Activated CD8-positive, alpha-beta memory T cell treated with anti-CD3 and anti-CD28 coated beads, Interleukin-2, amount 10 ng/mL, durations not matched to agents 7 days and 5 days (primary cell): ENCODE results near the gene NPAS1. TPM values are rescaled to one million over a fixed set of nuclear protein-coding genes. Genes with fewer than 3 reads are reported as not detected.

Experiments used
- ATAC-seq: fragments of 150-1000 bp; cut with Tn5 transposase; one replicate; pipeline ENCODE4 v1.10.0; 2021; ENCODE audit warnings: moderate library complexity
- CTCF ChIA-PET: fragments of 350-600 bp; sonication (Branson Sonifier 250); formaldehyde crosslinking; loops from one replicate; lab custom pipeline; 2021; ENCODE audit warnings: antibody characterized with exemption; lab: Charles Lee
- DNase-seq: peaks from one replicate; pipeline ENCODE4 v3.0.0-alpha.2; 2020
- H3K27ac Mint-ChIP-seq: one replicate; pipeline ENCODE4 v1.8.0; 2021; ENCODE audit warnings: mild to moderate bottlenecking, mixed read lengths
- H3K27me3 Mint-ChIP-seq: one replicate; pipeline ENCODE4 v1.8.0; 2021; ENCODE audit warnings: mixed read lengths
- H3K36me3 Mint-ChIP-seq: one replicate; pipeline ENCODE4 v1.8.0; 2021; ENCODE audit warnings: mild to moderate bottlenecking, mixed read lengths
- H3K4me1 Mint-ChIP-seq: one replicate; pipeline ENCODE4 v1.8.0; 2021; ENCODE audit warnings: mixed read lengths
- H3K4me3 Mint-ChIP-seq: one replicate; pipeline ENCODE4 v1.8.0; 2021; ENCODE audit warnings: mild to moderate bottlenecking, moderate library complexity, mixed read lengths
- H3K9me3 Mint-ChIP-seq: one replicate; pipeline ENCODE4 v1.8.0; 2022; ENCODE audit warnings: low read depth, mixed read lengths
- total RNA-seq, 2 experiments: library from RNA; stranded (reverse); gene quantifications; one replicate each; pipeline ENCODE4 v1.2.3, GENCODE V29; 2021

Gene NPAS1
- total RNA-seq, 2 experiments from 2014 or later = 0.41 to 0.68 TPM

DNA sequence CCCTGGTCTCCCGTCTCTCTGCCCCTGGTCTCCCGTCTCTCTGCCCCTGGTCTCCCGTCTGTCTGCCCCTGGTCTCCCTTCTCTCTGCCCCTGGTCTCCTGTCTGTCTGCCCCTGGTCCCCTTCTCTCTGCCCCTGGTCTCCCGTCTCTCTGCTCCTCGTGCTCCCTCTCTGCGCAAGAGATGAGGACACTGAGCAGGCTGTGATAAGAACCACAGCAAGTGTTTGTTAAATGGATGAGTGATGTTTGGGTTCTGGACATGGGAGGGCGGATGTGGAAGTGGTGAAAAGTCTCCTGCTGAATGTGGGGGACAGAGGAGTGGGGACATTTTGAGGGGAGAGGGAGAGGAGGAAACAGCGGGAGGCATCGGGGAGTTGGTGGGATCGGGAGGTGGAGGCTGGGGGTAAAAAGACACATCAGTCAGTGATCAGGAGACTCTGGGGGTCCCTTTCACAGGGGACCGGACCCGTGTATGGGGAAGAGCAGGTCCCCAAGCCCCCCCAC, 8.0 kb downstream of the NPAS1 start:
- Mint-ChIP-seq H3K4me3 (no peak overlapping the region), H3K9me3 (no peaks in the 10 kb centered on the region), H3K27me3 (peaks cover 74% of the 10 kb centered on the region), H3K36me3 (no peaks in the 10 kb centered on the region), H3K4me1 (peaks cover 11% of the 10 kb centered on the region), H3K27ac (no peak overlapping the region)
- ATAC-seq (no peak), DNase-seq (no peak)
- CTCF ChIA-PET = interaction anchor here (3.6 kb wide), 1 partner anchor 9 kb away, joined by 10 read pairs; the partner anchor contains the start of gene NPAS1

DNA sequence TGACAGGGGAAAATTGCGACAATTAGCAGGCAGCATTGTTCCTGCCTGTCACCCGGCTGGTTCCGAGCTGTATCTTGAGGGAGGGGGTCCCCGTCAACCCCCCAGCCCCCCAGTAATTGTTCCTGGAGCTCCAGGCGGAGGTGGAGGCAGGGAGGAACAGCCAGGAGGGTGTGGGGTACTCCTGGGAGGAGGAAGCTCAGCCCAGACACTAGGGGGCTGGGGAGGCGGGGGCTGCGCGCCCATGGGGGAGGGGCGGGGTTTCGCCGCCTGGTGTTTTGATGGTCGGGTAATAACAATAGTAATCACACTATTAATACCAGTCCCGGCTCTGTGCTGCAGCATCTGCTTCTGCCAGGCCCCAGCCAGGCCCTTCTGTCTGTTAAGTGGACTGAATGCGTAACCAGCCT, 8.6 kb downstream of the NPAS1 start:
- CTCF ChIA-PET = interaction anchor here (2.0 to 4.2 kb wide), 3 partner anchors 9 to 173 kb away, joined by 6 to 27 read pairs (median 10); partner anchors contain the start of gene NPAS1
- no peaks in the 10 kb centered on the region for H3K36me3 Mint-ChIP-seq
- peaks cover 11% of the 10 kb centered on the region for H3K4me1 Mint-ChIP-seq
- ATAC-seq (no peak), DNase-seq (no peak)
- peaks cover 69% of the 10 kb centered on the region for H3K27me3 Mint-ChIP-seq
- H3K9me3 Mint-ChIP-seq = no peaks in the 10 kb centered on the region
- H3K4me3 Mint-ChIP-seq = no peak overlapping the region
- no peak overlapping the region for H3K27ac Mint-ChIP-seq

- Mint-ChIP-seq H3K4me3 (no peak overlapping the region), H3K4me1 (peaks cover 20% of the 10 kb centered on the region), H3K36me3 (no peaks in the 10 kb centered on the region), H3K27me3 (peaks cover 52% of the 10 kb centered on the region), H3K9me3 (no peaks in the 10 kb centered on the region), H3K27ac (no peak overlapping the region)
- CTCF ChIA-PET = interaction anchor here (4.2 kb wide), 1 partner anchor 19 kb away, joined by 27 read pairs; no protein-coding TSS in a partner anchor
- DNase-seq (peak; percentile 73), ATAC-seq (peak; percentile 37)
Measured at GRCh38 chr19:47032171-47032811, 12.7 kb downstream of the NPAS1 start.

DNA sequence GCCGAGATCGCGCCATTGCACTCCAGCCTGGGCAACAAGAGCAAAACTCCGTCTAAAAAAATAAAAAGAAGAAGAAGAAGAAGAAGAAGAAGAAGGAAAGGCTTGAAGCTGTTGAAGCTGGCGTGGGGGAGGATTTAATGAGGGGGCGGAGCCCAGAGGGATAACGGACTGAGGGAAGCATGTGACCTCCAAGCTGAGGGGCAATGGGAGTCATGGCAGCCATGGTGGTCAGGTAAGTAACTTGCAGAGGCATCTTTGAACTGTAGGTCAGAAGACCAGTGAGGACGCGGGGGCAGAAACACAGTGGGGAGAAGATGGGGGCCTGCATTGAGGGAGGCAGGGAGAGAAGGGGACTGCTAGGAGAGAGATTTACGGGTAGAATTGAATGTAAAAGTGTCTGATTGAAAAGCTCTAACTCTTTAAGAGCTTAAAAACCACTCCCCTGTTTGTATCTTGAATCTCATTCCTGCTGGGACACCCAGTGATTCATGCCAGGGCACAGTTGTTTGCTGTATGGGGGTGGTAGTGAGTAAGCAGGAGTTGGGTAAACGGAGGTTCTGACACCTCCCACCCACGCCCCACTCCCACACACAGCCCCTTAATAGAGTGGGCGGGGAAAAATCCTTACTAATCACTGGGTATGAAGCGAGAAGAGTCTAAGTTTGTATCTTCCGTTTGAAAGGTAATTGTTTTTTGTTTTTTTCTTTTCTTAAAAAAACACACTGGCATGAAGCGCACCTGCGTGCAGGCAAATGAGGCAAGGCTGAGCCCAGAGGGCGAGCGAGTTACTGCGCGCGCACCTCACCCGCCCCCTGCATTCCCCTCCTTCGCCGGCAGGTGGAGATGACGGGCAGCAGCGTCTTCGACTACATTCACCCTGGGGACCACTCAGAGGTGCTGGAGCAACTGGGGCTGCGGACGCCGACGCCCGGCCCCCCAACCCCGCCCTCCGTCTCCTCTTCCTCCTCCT, 15.8 kb downstream of the NPAS1 start:
- H3K9me3 Mint-ChIP-seq = no peaks in the 10 kb centered on the region
- peak overlapping the region; percentile 88 for H3K4me3 Mint-ChIP-seq
- H3K4me1 Mint-ChIP-seq = peaks cover 17% of the 10 kb centered on the region
- no peaks in the 10 kb centered on the region for H3K36me3 Mint-ChIP-seq
- DNase-seq = peak; percentile 96
- CTCF ChIA-PET = interaction anchor here (0.6 to 5.9 kb wide), 21 partner anchors 8 to 313 kb away, joined by 3 to 69 read pairs (median 4); partner anchors contain the start of genes DHX34, SAE1 and ZC3H4
- H3K27ac Mint-ChIP-seq = peak overlapping the region; percentile 79
- peaks cover 27% of the 10 kb centered on the region for H3K27me3 Mint-ChIP-seq
- peak; percentile 93 for ATAC-seq

DNA sequence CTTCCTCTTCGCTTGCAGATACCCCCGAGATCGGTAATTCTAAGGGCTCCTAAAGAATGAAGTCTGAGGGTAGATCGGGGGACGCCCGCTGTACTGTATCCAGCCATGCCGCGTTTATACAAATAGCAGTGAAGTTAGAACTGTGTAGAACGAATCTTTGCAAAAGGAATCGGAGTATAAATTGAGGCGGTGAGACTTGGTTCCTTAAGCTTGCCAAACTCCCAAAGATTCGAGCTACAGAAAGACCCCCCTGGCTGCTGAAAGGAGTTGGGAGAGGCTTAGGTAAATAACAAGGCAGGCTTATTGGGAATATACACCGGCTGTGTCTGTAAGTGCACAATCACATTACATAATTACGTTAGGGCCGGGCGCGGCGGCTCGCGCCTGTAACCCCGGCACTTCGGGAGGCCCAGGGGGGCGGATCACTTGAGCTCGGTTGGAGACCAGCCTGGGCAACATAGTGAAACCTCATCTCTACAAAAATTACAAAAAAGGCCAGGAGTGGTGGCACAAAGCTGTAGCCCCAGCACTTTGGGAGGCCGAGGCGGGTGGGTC, 16.5 kb downstream of the NPAS1 start:
- H3K4me3 Mint-ChIP-seq = peak overlapping the region; percentile 88
- CTCF ChIA-PET = interaction anchor here (0.7 to 5.9 kb wide), 28 partner anchors 8 to 313 kb away, joined by 3 to 69 read pairs (median 4); partner anchors contain the start of genes ARHGAP35, DHX34, NPAS1 and SAE1
- H3K9me3 Mint-ChIP-seq = no peaks in the 10 kb centered on the region
- no peaks in the 10 kb centered on the region for H3K36me3 Mint-ChIP-seq
- H3K4me1 Mint-ChIP-seq = peaks cover 15% of the 10 kb centered on the region
- peak overlapping the region; percentile 79 for H3K27ac Mint-ChIP-seq
- ATAC-seq = peak; percentile 13
- DNase-seq = no peak
- H3K27me3 Mint-ChIP-seq = peaks cover 22% of the 10 kb centered on the region

- H3K36me3 Mint-ChIP-seq = no peaks in the 10 kb centered on the region
- H3K4me1 Mint-ChIP-seq = peaks cover 15% of the 10 kb centered on the region
- DNase-seq (no peak), ATAC-seq (no peak)
- H3K9me3 Mint-ChIP-seq = no peaks in the 10 kb centered on the region
- no peak overlapping the region for H3K4me3 Mint-ChIP-seq
- H3K27me3 Mint-ChIP-seq = peaks cover 11% of the 10 kb centered on the region
- CTCF ChIA-PET = interaction anchor here (0.5 to 5.9 kb wide), 4 partner anchors 19 to 372 kb away, joined by 3 to 69 read pairs (median 8); partner anchors contain the start of gene NPAS1
- H3K27ac Mint-ChIP-seq = no peak overlapping the region
Measured at GRCh38 chr19:47037766-47038165, 18.1 kb downstream of the NPAS1 start.

GRCh38 chr19:47039239-47039874, 19.7 kb downstream of the NPAS1 start:
- no peak overlapping the region for H3K4me3 Mint-ChIP-seq
- peaks cover 9% of the 10 kb centered on the region for H3K27me3 Mint-ChIP-seq
- ATAC-seq (no peak), DNase-seq (no peak)
- CTCF ChIA-PET = interaction anchor here (1.1 kb wide), 1 partner anchor 26 kb away, joined by 3 read pairs; no protein-coding TSS in a partner anchor
- no peaks in the 10 kb centered on the region for H3K9me3 Mint-ChIP-seq
- no peak overlapping the region for H3K27ac Mint-ChIP-seq
- H3K36me3 Mint-ChIP-seq = no peaks in the 10 kb centered on the region
- H3K4me1 Mint-ChIP-seq = peaks cover 15% of the 10 kb centered on the region

DNA sequence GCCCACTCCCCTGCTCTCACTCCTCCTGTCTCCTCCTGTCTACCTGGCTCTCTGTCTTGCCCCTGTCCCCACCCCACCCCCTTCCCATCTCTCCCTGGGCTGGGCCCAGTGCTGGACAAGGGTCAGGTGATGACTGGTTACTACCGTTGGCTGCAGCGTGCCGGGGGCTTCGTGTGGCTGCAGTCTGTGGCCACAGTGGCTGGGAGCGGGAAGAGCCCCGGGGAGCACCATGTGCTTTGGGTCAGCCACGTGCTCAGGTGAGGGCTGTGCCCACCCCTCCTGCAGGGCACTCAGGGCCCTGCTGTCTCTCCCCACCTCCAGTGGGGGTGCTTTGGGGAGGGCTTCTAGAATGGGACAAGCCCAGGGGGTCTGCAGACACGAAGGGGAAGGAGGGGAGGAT, 21.2 kb downstream of the NPAS1 start:
- no peaks in the 10 kb centered on the region for H3K36me3 Mint-ChIP-seq
- CTCF ChIA-PET = interaction anchor here (1.6 kb wide), 1 partner anchor 85 kb away, joined by 3 read pairs; no protein-coding TSS in a partner anchor
- ATAC-seq = no peak
- H3K4me3 Mint-ChIP-seq = no peak overlapping the region
- no peak overlapping the region for H3K27ac Mint-ChIP-seq
- H3K4me1 Mint-ChIP-seq = peaks cover 5% of the 10 kb centered on the region
- H3K9me3 Mint-ChIP-seq = no peaks in the 10 kb centered on the region
- H3K27me3 Mint-ChIP-seq = no peaks in the 10 kb centered on the region
- DNase-seq = no peak

GRCh38 chr19:47044946-47045866, 25.6 kb downstream of the NPAS1 start:
- no peak for ATAC-seq
- no peak overlapping the region for H3K4me3 Mint-ChIP-seq

DNA sequence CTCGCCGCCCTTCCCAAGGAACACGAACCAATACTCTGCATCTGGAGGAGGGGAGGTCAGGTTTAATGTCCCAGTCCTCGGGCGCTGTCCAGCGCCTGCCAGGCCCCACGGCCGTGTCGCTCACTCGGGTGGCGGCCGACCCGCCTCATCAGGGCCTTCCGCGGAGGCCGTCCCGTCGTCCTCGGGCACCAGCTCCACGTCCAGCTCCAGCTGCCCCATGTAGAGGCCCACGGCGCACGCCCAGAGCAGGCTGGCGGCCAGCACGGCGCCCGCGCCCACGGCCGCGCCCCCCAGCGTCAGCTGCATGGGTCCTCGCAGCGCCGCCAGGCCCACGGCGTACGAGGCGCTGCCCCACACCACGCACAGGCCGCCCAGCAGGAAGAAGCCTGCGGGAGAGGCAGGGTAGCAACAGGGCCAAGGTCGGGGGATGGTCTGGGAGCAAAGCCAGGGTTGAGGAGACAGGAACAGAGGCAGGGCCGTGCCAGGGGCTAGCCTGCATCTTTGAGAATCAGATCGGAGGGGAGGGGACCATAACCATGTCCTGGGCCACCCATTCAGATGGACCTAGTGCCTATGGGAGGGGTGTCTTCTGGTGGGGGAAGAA, 26.3 kb downstream of the NPAS1 start:
- no peak overlapping the region for H3K27ac Mint-ChIP-seq
- CTCF ChIA-PET = interaction anchor here (1.5 kb wide), 1 partner anchor 33 kb away, joined by 3 read pairs; no protein-coding TSS in a partner anchor
- peaks cover 14% of the 10 kb centered on the region for H3K4me1 Mint-ChIP-seq
- ATAC-seq (no peak), DNase-seq (no peak)
- no peak overlapping the region for H3K4me3 Mint-ChIP-seq
- H3K27me3 Mint-ChIP-seq = no peaks in the 10 kb centered on the region
- peaks cover 2% of the 10 kb centered on the region for H3K36me3 Mint-ChIP-seq
- H3K9me3 Mint-ChIP-seq = no peaks in the 10 kb centered on the region

More at GRCh38 chr19:47044946-47045866, 25.6 kb downstream of the NPAS1 start:
- peaks cover 2% of the 10 kb centered on the region for H3K36me3 Mint-ChIP-seq
- peaks cover 14% of the 10 kb centered on the region for H3K4me1 Mint-ChIP-seq
- H3K27me3 Mint-ChIP-seq = no peaks in the 10 kb centered on the region
- no peaks in the 10 kb centered on the region for H3K9me3 Mint-ChIP-seq
- DNase-seq = no peak
- H3K27ac Mint-ChIP-seq = no peak overlapping the region
- CTCF ChIA-PET = interaction anchor here (0.8 to 1.5 kb wide), 2 partner anchors 32 kb away, joined by 3 read pairs; no protein-coding TSS in a partner anchor

GRCh38 chr19:47047272-47047762, 27.7 kb downstream of the NPAS1 start:
- Mint-ChIP-seq H3K9me3 (no peaks in the 10 kb centered on the region), H3K4me3 (peak overlapping the region; percentile 99), H3K4me1 (peaks cover 14% of the 10 kb centered on the region), H3K27me3 (no peaks in the 10 kb centered on the region), H3K27ac (peak overlapping the region; percentile 98), H3K36me3 (peaks cover 2% of the 10 kb centered on the region)
- CTCF ChIA-PET = interaction anchor here (0.7 to 2.7 kb wide), 5 partner anchors 11 to 296 kb away, joined by 3 to 16 read pairs (median 4); no protein-coding TSS in a partner anchor
- ATAC-seq = no peak
- no peak for DNase-seq
